Epithelial cell of proximal tubule (primary cell): ENCODE measurements around the gene SGMS1. TPM values are rescaled to one million over a fixed set of nuclear protein-coding genes. Genes with fewer than 3 reads are reported as not detected.

ENCODE experiments used
- DNase-seq: peaks from one replicate; pipeline ENCODE4 v3.0.0-alpha.2; 2011; ENCODE audit warnings: low read depth
- H3K4me3 ChIP-seq: 2 replicates; pipeline ENCODE4 v1.5.1; 2011; ENCODE audit warnings: low read depth, mild to moderate bottlenecking, low read length
- total RNA-seq: library from RNA; depleted of rRNA; stranded (reverse); fragments of >200 nt; gene quantifications from 2 replicates; pipeline ENCODE4 v1.2.3, GENCODE V29; 2015
- TF ChIP-seq, protein P1 (sequence below): conservative IDR thresholded peaks from 2 replicates; pipeline ENCODE4 v1.5.1; 2012; ENCODE audit warnings: low read depth, mild to moderate bottlenecking, low read length

SGMS1 gene
- total RNA-seq, 1 donor from 2014 or later, result 25.2 TPM

DNA sequence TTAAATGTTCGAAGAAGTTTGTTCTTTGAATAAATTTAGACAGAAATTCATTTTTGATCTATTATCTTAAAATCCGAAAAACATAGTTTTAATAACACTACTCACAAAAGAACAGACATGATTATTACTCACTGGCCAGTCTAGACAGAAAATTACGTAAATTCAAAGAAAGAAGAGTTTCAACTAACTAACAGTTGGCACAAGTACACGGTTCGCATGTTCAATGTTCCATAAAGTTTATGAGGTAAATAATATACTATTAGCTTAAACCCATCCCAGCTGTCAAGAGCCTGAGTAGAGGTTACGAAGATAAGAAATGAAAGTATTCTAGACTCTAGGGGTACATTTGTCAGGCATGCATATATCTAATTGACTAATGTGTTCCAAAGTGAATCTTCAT lies 220.7 kb downstream of the SGMS1 start:
- DNase-seq, result no peak
- TF ChIP-seq, protein P1, sequence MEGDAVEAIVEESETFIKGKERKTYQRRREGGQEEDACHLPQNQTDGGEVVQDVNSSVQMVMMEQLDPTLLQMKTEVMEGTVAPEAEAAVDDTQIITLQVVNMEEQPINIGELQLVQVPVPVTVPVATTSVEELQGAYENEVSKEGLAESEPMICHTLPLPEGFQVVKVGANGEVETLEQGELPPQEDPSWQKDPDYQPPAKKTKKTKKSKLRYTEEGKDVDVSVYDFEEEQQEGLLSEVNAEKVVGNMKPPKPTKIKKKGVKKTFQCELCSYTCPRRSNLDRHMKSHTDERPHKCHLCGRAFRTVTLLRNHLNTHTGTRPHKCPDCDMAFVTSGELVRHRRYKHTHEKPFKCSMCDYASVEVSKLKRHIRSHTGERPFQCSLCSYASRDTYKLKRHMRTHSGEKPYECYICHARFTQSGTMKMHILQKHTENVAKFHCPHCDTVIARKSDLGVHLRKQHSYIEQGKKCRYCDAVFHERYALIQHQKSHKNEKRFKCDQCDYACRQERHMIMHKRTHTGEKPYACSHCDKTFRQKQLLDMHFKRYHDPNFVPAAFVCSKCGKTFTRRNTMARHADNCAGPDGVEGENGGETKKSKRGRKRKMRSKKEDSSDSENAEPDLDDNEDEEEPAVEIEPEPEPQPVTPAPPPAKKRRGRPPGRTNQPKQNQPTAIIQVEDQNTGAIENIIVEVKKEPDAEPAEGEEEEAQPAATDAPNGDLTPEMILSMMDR, result no peak

DNA sequence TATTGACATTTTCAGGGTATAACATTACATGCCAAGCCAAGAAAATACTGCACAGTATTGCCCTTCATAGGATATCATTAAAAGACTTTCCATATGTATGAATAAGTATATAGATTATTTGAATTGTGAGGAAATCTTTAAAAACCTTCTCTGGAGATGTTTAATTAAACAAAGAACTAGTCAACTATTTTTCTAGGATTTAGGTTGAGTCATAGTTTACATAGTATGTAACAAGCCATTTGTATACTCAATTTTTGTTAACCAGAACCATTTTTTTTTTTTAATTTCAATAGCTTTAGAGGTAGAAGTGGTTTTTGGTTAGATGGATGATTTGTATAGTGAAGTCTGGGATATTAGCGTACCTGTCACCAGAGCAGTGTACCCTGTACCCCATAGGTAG lies 221.3 kb downstream of the SGMS1 start:
- DNase-seq, result no peak
- no peak overlapping the region for H3K4me3 ChIP-seq
- TF ChIP-seq, protein P1, result no peak

More for the DNA sequence above, 220.7 kb downstream of the SGMS1 start:
- H3K4me3 ChIP-seq, result no peak overlapping the region

DNA sequence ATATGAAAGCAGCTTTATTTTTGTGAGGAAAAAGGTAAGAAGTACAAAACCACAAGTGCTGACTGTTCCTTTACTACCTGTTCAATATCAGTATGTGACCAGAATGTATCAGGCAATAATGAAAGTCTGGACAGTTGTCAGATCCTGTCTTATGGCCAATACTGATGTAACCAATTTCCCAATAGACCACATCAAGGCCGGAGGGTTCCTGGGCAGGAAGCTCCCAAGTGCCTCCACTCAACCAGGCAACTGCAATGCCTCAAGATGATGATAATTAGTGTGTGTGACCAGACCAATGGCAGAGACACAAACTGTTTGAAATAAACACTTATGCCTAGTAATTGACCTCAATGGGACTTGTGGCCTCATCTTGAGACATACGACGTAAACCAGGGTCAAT lies 223.1 kb downstream of the SGMS1 start:
- TF ChIP-seq, protein P1, result no peak
- H3K4me3 ChIP-seq, result no peak overlapping the region
- no peak for DNase-seq

GRCh38 chr10:50398823-50399222 lies 224.9 kb downstream of the SGMS1 start:
- DNase-seq, result no peak
- H3K4me3 ChIP-seq, result no peak overlapping the region
- TF ChIP-seq, protein P1, result no peak

DNA sequence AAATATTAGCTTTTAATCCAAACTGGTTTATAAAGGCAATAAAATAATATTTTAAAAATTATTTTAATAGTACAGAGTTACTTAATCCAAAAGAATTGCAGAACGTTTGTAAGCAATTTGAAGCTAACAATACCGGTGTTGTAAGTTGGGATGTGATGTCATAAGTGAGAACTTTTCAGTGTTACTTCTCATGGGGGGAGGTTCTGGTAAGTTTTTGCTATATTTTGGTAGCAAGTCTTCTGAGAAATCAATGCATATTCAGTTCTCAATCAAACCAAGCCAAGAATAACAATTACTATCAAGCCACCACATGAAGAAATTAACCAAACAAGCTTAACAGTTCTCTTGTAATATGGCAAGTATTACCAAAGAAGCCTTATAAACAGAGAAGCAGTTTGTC lies 225.4 kb downstream of the SGMS1 start:
- no peak overlapping the region for H3K4me3 ChIP-seq
- no peak for DNase-seq
- TF ChIP-seq, protein P1, result no peak

GRCh38 chr10:50397312-50398140 lies 226.2 kb downstream of the SGMS1 start:
- no peak overlapping the region for H3K4me3 ChIP-seq
- no peak for DNase-seq
- TF ChIP-seq, protein P1, result no peak
